Vagina (tissue), 2 donors: Measurements from ENCODE around the gene DAB1.

Experiments
- POLR2A ChIP-seq, 2 donors: fragments of 450-650 bp; IDR thresholded peaks; one replicate each; pipeline ENCODE4 v1.6.1; 2017; ENCODE audit warnings: antibody characterized with exemption in 2 of 2, mild to moderate bottlenecking in 2 of 2, moderate library complexity in 2 of 2
- TF ChIP-seq, protein P1 (sequence below), 3 experiments: fragments of 450-650 bp in 2 of 3; fragments of 200-600 bp in 1 of 3; sonication (generic) in 1 of 3; IDR thresholded peaks; one replicate each; pipeline ENCODE4 v1.5.1; 2017 to 2019; ENCODE audit warnings: antibody characterized with exemption in 3 of 3, mild to moderate bottlenecking in 2 of 3, moderate library complexity in 2 of 3

DNA sequence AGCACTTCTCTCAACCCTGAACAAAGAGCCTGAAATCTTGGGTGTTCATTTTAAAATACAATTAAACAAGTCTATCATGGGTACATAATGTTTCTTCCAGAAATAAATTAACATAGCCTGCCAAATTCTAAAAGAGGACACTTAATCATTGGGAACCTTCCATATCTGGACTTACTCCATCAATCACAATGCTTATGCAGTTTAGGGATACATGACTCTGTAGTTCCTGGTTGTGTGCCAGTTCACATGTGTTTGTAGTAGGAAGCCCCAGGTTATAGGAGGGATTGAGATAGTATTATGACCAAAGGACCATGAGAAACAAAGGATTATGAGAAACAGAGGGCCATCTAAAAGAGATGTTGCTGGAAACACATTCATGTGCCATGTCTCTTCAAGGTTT is 19.1 kb upstream of the DAB1 start:
- TF ChIP-seq, protein P1, sequence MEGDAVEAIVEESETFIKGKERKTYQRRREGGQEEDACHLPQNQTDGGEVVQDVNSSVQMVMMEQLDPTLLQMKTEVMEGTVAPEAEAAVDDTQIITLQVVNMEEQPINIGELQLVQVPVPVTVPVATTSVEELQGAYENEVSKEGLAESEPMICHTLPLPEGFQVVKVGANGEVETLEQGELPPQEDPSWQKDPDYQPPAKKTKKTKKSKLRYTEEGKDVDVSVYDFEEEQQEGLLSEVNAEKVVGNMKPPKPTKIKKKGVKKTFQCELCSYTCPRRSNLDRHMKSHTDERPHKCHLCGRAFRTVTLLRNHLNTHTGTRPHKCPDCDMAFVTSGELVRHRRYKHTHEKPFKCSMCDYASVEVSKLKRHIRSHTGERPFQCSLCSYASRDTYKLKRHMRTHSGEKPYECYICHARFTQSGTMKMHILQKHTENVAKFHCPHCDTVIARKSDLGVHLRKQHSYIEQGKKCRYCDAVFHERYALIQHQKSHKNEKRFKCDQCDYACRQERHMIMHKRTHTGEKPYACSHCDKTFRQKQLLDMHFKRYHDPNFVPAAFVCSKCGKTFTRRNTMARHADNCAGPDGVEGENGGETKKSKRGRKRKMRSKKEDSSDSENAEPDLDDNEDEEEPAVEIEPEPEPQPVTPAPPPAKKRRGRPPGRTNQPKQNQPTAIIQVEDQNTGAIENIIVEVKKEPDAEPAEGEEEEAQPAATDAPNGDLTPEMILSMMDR (IDR thresholded peaks at IDR 0.05), result no peak
- TF ChIP-seq POLR2A (IDR thresholded peaks at IDR 0.05), result no peak
